Amygdala (tissue), 56 donors: ENCODE data around the gene DIRAS1.
"Not testable (repeated sequence)": the region's sequence is repeated elsewhere in the genome, so short reads cannot be mapped to it uniquely, and the experiment has no call there.

Experiments used
- DNase-seq, 56 donors: peaks; one replicate each; lab custom pipeline; 2025; lab: John Stamatoyannopoulos, UW

DIRAS1 gene

GRCh38 chr19:2686360-2686759 lies 34.8 kb downstream of the DIRAS1 start:
- DNase-seq = peak in 13 of 56 donors; percentile 4 to 45 (median 21)

- no peak for DNase-seq
Measured at GRCh38 chr19:2685204-2685704, 35.9 kb downstream of the DIRAS1 start.

- DNase-seq = no peak
Measured at GRCh38 chr19:2683430-2684003, 37.7 kb downstream of the DIRAS1 start.

GRCh38 chr19:2680808-2681207 lies 40.4 kb downstream of the DIRAS1 start:
- no peak for DNase-seq

- DNase-seq = no peak
Measured at GRCh38 chr19:2679439-2679838, 41.7 kb downstream of the DIRAS1 start.

GRCh38 chr19:2678948-2679347 lies 42.2 kb downstream of the DIRAS1 start:
- not testable (repeated sequence) for DNase-seq

GRCh38 chr19:2678044-2678671 lies 43.0 kb downstream of the DIRAS1 start:
- DNase-seq = peak in 1 of 56 donors; percentile 70

- DNase-seq = no peak
Measured at GRCh38 chr19:2676823-2677222, 44.3 kb downstream of the DIRAS1 start.

GRCh38 chr19:2675892-2676291 lies 45.3 kb downstream of the DIRAS1 start:
- DNase-seq = peak in 3 of 56 donors; percentile 16 to 28 (median 21)

- no peak for DNase-seq
Measured at GRCh38 chr19:2670217-2670616, 51.0 kb downstream of the DIRAS1 start.

GRCh38 chr19:2668175-2668763 lies 52.9 kb downstream of the DIRAS1 start:
- peak in 4 of 56 donors; percentile 11 to 42 (median 16) for DNase-seq

- not testable (repeated sequence) for DNase-seq
Measured at GRCh38 chr19:2667349-2667748, 53.8 kb downstream of the DIRAS1 start.

GRCh38 chr19:2666344-2666994 lies 54.7 kb downstream of the DIRAS1 start:
- no peak for DNase-seq

GRCh38 chr19:2665103-2665502 lies 56.1 kb downstream of the DIRAS1 start:
- peak in 10 of 56 donors; percentile 7 to 53 (median 26) for DNase-seq
